Astrocyte of the spinal cord (primary cell): ENCODE data around the gene RIN1.
A peak's percentile ranks its signal among the peaks of the same experiment; 100 is the strongest.
"Not testable (repeated sequence)": the region's sequence is repeated elsewhere in the genome, so short reads cannot be mapped to it uniquely, and the experiment has no call there.

Source experiments
- DNase-seq: peaks from one replicate; pipeline ENCODE4 v3.0.0; 2011; ENCODE audit warnings: low read depth, low spot score
- H3K4me3 ChIP-seq: 2 replicates; pipeline ENCODE4 v1.5.1; 2011; ENCODE audit warnings: low read depth, mild to moderate bottlenecking, low read length, moderate library complexity
- in situ Hi-C: cut with HindIII; loops from 2 replicates; pipeline ENCODE4 v1.10.0; 2017; ENCODE audit warnings: low sequenced_read_pairs
- TF ChIP-seq, protein P1 (sequence below): IDR thresholded peaks from 2 replicates; pipeline ENCODE4 v1.5.1; 2012; ENCODE audit warnings: low read depth, mild to moderate bottlenecking, low read length, inconsistent platforms

Gene RIN1

DNA sequence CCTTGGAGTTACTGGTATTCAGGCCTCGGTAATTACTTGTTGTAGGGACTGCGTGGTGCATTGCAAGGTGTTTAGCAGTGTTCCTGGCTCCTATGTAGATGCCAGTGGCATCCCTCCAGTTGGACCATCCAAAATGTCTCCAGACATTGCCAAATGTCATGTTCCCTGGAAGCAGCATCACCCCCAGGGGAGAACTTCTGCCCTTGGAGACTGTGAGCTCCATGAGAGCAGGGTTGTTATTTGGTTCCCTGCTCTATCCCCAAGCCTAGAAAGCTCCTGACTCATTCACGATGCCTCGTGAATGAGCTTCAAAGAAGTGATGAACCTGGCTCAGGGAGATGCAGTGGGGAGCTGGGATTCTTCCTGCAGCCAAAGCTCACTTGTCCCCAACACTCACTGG is 14.6 kb downstream of the RIN1 start:
- TF ChIP-seq, protein P1, sequence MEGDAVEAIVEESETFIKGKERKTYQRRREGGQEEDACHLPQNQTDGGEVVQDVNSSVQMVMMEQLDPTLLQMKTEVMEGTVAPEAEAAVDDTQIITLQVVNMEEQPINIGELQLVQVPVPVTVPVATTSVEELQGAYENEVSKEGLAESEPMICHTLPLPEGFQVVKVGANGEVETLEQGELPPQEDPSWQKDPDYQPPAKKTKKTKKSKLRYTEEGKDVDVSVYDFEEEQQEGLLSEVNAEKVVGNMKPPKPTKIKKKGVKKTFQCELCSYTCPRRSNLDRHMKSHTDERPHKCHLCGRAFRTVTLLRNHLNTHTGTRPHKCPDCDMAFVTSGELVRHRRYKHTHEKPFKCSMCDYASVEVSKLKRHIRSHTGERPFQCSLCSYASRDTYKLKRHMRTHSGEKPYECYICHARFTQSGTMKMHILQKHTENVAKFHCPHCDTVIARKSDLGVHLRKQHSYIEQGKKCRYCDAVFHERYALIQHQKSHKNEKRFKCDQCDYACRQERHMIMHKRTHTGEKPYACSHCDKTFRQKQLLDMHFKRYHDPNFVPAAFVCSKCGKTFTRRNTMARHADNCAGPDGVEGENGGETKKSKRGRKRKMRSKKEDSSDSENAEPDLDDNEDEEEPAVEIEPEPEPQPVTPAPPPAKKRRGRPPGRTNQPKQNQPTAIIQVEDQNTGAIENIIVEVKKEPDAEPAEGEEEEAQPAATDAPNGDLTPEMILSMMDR: no peak
- DNase-seq: no peak
- in situ Hi-C loops: no loop called here
- no peak overlapping the region for H3K4me3 ChIP-seq

DNA sequence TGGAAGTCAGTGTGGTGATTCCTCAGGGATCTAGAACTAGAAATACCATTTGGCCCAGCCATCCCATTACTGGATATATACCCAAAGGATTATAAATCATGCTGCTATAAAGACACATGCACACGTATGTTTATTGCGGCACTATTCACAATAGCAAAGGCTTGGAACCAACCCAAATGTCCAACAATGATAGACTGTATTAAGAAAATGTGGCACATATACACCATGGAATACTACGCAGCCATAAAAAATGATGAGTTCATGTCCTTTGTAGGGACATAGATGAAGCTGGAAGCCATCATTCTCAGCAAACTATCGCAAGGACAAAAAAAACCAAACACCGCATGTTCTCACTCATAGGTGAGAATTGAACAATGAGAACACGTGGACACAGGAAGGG is 15.5 kb downstream of the RIN1 start:
- DNase-seq, in situ Hi-C loops, H3K4me3 ChIP-seq: not testable (repeated sequence)

DNA sequence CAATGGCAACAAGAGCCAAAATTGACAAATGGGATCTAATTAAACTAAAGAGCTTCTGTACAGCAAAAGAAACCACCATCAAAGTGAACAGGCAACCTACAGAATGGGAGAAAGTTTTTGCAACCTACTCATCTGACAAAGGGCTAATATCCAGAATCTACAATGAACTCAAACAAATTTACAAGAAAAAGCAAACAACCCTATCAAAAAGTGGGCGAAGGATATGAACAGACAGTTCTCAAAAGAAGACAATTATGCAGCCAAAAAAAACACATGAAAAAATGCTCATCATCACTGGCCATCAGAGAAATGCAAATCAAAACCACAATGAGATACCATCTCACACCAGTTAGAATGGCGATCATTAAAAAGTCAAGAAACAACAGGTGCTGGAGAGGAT is 15.9 kb downstream of the RIN1 start:
- in situ Hi-C loops, DNase-seq, H3K4me3 ChIP-seq: not testable (repeated sequence)

DNA sequence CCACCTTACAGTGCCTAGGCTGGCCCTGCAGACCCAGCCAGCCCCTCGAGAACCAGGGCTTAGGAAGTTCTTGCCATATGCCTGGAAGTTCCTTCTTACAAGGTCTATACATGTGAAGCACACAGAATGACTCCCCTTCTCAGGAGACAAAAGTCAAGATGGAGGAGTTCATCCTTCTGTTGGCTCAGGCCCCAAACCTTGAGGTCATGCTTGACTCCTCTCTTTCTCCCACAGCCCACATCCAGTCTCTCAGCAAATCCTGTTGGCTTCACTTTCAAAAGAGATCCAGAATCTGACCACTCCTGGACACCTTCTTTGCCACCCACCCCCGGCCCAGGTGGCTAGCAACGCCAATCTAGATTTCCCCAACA is 17.6 kb downstream of the RIN1 start:
- in situ Hi-C loops: no loop called here
- no peak overlapping the region for H3K4me3 ChIP-seq
- TF ChIP-seq, protein P1: no peak

DNA sequence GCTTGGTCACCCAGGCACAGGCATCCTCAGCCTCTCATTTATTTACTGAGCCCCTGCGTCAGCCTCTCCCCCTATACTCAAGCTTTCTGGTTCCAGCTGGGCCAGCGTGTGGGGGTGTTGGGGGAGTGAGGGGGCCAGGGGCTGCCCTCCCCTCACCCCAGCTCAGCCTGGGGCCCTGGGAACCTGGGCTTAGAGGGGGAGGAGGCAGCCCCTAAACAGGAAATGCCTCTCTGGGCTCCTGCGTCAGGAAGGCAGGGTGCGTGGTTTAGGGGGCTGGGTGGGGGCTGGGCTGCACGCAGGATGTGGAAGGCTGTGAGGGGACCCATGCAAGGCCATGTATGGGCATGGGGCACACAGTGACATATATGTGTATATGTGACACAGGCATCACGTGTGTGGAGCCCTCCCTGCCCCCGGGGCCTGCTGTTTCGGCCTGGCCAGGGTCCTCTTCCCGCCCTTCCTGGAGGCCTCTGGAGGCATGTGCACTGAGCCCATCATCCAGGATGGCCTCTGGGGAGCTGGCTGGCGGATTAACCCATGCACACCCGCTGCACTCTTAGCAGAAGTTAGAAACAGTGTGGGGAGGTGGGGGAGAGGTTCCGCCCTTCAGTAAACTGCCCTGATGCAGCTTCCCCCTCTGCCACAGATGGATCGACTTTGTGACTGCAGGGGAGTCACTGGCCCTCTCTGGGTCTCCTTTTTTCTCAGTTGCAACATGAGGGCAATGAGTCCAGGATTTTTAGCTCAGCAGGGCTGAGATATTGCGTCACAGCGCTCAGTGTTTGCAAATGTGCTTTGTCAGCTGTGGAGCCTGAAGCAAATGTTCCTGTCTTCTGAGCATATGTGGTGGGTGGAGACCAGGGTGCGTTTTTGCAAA is 18.3 kb downstream of the RIN1 start:
- TF ChIP-seq, protein P1: no peak
- DNase-seq: peak; percentile 84
- in situ Hi-C loops: no loop called here
- H3K4me3 ChIP-seq: no peak overlapping the region

More for the DNA sequence above, 17.6 kb downstream of the RIN1 start:
- no peak for DNase-seq

DNA sequence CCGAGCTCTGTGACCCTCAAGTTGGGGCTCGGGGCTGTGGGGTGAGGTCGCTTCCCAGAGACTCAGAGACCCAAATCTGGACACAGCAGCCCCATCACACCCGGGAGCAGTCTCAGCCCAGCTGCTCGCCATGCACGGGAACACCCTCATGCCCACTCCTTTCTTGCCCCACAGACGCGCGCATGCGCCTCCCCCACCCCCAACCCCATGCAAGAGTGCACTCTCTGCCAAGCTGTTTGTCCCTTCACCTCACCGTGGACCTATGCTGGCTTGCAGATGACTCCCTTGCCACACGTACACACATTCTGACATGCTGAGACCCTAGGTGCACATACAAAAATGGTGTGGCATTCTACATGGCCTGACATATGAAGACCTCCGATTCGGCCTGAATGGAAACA is 18.9 kb downstream of the RIN1 start:
- TF ChIP-seq, protein P1: no peak
- no peak for DNase-seq
- H3K4me3 ChIP-seq: no peak overlapping the region
- in situ Hi-C loops: no loop called here

DNA sequence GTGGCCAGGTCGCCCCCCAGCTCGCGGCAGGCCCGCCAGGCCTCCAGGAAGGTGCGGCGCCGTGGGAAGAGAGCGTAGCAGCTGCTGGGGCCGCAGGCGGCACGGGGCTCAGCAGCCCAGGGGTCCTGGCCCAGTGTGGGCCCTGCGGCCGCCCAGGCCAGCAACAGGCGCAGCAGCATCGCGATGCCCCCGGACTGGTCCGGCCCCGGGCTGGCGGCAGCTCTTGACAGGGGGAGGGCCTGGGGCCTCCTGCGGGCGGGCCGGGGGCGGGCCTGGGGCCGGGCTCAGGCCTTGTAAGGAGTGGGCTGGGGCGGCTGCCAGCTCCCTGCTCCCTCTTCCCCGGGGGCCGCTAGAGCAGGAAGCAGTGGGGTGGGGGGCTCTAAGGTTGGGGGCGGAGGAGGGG is 19.4 kb downstream of the RIN1 start, which contains the start of gene CD248:
TSS of gene CD248 (minus strand) at position 196 of the 403 bp plus-strand sequence. CDS start at position 179, 17 bp downstream.
- H3K4me3 ChIP-seq: peak within 1 kb of the TSS; percentile 57

More for the DNA sequence above, 19.4 kb downstream of the RIN1 start, which contains the start of gene CD248:
- TF ChIP-seq, protein P1: no peak
- in situ Hi-C loops: no loop called here
- DNase-seq: peak; percentile 82
